ENCODE data around the gene CEP126.

DNA sequence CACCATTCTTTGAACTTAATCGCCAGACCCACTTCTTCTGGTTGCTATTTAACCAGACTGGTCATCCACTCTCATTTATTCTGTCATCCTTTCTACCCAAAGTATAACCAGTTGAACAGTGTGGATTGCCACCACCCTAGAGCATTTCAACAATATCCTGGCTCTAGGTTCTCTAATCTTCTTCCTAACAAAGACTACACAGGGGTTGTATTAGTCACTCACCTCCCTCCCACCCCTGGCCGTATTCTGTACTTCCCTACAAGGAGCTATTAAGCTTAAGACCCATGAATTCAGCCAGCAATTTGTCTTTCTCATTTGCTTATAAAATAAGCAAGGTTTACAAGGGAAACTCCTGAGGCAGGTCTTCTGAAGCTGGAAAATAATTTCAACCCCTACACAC is 46.9 kb upstream of the CEP126 start:
- no peak for TF ChIP-seq GATA3 (IDR thresholded peaks at IDR 0.05; ENCODE audit: low read depth, low read length)
- TF ChIP-seq GATA2 (IDR thresholded peaks at IDR 0.05; ENCODE audit: low read depth, low read length), result no peak
